HG02840 (cell line): Measurements from ENCODE around the gene TEC.
"Not testable (repeated sequence)": the region's sequence is repeated elsewhere in the genome, so short reads cannot be mapped to it uniquely, and the experiment has no call there.

ENCODE experiments used
- ATAC-seq: cut with Tn5 transposase; IDR thresholded peaks from one replicate; pipeline ENCODE4 v1.9.1; 2021; ENCODE audit warnings: mild to moderate bottlenecking, moderate library complexity, moderate number of reproducible peaks; ENCODE audit not compliant: unreplicated experiment, low FRiP score

Gene TEC

DNA sequence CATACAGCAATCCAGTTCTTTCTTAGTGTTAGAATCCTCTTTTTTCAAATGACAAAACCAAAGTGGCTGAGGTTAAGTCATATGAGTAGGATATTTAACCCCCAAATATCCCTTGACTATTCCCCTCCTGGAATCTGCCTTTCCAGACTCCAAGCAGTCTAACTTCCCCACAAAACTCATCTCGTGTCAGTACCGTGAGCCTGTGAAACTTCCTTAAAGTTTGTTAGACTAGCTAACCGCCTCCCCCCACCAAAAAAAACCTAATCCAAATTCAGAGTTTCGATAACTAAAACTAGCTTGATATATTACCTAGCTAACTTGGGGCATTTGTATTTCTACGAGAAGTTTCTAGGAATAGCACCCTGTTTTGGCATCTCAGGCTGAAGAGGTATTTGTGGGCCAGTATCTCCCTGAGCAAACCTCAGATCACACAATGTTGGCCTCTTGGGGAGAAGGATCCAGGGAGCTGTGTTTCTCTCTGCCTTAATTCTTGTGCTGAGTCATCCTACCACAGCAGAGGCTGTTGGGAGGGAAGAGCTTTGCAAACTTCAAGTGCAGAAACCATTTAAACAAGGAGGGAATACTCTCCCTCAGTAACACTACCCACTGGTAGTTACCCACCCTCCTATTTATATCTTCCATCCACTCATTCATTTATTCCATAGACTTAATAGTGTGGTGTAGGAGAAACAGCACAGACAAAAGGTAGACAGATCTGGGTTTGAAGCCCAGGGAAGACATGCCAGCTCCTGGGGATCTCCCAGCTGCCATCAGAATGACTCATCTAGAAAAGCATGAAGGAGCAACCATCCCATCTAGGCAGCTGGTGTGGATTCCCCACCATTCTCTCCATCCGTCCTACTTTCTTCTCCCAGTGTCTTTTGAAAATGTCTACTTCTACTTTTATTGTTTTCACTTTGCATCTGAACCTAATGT lies 96.3 kb downstream of the TEC start:
- peak; percentile 60 for ATAC-seq

- ATAC-seq = no peak
These were observed 97.0 kb downstream of the TEC start for GRCh38 chr4:48172651-48173050.

DNA sequence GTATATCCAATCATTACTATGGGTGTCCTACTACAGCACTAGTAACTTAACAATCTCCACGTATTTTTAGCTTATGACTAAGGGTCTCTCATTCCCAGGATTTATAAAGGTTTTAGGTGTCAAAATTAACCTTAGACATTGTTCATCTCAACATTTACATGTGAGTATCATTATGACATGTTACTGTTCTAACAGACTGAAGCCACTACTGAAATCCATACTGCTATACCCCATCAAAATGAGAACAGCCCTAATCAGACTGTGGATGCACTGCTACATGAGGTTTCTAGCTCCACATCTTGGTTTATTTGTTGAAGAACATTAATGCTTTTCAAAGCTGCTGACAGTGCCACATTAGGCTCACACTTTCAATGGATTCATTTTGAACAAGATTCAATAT lies 100.0 kb downstream of the TEC start:
- no peak for ATAC-seq

- no peak for ATAC-seq
These were observed 101.9 kb downstream of the TEC start for GRCh38 chr4:48167538-48168263.

- ATAC-seq = not testable (repeated sequence)
These were observed 105.1 kb downstream of the TEC start for GRCh38 chr4:48164561-48164960.

DNA sequence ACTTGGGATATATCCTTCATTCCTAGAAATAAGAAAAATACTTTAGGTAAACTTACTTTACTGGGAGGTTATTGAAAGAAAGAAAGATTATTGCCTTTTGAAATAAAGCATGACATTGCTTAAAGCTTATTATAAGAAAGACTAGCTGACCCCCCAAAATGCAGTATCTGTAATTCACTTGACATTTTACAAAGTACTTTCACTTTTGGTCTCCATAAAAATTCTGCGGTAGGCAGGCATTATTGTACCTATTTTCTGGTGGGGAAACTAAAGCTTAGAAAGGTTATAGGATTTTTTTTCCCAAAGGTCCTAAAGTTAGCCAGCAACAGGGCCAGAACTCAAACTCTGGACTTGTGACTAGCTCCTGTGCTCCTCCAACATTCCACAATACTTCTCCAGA lies 105.9 kb downstream of the TEC start:
- no peak for ATAC-seq

GRCh38 chr4:48162162-48162561 lies 107.5 kb downstream of the TEC start:
- ATAC-seq = no peak

DNA sequence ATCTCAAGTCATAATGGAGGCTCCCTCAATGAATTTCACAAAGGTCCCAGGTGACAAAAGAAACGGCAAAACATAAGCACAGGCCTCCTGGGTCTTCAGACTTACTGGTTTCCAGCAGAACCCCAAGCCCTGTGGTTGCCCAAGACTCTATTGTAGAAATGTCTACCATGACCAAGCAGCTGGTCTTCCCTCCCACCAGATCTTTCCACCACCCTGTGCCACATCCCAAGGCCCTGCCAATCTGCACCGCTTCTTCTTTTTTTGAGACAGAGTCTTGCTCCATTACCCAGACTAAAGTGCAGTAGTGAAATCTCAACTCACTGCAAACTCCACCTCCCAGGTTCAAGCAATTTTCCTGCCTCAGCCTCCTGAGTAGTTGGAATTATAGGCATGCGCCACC lies 112.4 kb downstream of the TEC start:
- no peak for ATAC-seq

GRCh38 chr4:48156423-48156822 lies 113.2 kb downstream of the TEC start:
- no peak for ATAC-seq

GRCh38 chr4:48153791-48154550 lies 115.7 kb downstream of the TEC start:
- ATAC-seq = peak; percentile 71

DNA sequence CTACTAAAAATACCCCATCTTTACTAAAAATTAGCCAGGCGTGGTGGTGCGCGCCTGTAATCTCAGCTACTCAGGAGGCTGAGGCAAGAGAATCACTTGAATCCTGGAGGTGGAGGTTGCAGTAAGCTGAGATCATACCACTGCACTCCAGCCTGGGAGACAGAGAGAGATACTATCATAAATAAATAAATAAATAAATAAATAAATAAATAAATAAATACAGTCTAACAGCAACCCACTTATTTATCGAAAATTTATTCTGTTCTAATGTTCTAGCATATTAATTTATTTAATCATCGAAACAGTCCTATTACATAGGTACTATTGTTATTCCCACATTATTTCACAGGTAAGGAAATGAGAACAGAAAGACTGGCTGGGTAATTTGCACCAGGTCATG lies 117.4 kb downstream of the TEC start:
- no peak for ATAC-seq

DNA sequence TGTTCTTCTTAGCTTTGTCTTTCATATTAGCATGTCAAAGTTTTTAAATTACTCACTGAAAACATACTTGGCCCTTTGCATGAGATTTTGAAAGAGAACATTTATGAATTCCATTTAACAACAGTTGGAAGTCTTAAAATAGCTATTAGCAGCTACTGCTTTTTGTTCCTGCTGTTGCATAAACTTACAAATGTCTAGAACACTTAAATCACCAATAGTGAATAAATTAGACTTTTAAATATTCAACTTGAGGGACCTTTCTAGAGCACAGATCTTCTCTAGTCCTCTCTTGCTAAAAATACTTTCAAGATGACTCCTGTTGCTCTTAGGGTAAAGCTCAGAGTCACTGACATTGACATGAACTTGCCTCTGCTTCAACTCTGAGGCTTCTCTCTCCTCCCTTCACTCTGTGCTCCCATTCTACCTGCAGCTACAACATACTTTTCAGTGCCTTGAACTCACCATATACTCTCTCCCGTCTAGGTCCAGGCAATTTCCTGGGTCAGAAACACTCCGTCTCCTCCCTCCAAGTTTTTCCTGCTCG lies 119.7 kb downstream of the TEC start:
- no peak for ATAC-seq

DNA sequence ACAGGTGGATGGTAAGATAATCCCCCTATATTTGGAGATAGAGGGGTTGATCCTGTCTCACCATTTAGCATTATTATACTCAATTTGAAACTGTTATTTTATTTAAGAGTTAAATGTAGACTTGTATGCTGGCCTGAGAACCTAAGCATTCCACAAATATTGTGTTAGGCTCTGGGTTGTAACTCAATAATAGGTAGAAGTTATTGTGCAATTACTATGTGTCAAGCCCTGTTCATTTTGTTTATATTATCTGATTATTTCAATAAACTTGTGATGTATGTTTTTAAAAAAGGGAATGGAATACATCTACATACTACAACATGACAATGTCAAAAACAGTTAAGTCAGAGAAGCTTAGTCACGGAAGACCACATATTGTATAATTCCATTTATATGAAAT lies 122.0 kb downstream of the TEC start:
- ATAC-seq = no peak

DNA sequence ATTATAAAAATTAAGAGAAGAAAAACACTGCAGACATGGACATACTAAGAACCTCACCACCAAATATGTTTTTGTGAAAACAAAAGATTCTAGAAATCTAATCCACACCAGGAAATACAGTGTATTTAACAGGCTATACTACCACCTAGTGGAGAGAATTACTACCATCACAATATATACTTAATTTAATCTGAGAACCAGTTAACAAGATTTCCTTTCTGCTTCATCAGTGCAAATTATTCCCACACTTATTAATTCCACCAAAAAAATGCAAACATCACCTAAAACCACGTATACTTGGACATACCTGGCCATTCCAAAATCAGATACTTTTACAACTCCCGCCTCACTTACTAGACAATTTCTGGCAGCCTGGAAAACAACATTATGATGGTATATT lies 128.6 kb downstream of the TEC start:
- no peak for ATAC-seq

DNA sequence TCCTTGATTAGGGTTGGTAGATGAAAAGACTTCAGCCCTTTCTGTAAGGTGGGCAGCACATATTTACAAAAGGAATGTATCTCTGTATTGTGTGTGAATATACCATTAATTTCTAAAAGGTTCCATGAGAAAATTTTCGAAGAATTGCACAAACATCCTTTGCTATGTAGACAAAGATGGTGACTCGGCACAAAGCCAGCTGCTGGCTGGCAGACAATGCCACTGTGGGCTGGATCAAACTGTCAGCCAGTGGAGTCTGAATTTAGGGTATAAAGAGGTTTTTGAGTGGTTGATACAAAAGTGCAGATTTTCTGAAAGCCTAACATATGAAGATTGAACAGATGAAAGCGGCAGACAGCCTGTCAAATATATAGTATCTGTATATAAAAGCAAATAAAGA lies 129.9 kb downstream of the TEC start:
- no peak for ATAC-seq

GRCh38 chr4:48138936-48139335 lies 130.7 kb downstream of the TEC start:
- ATAC-seq = peak; percentile 81

GRCh38 chr4:48138511-48138910 lies 131.1 kb downstream of the TEC start:
- no peak for ATAC-seq

GRCh38 chr4:48137846-48138245 lies 131.8 kb downstream of the TEC start:
- no peak for ATAC-seq

DNA sequence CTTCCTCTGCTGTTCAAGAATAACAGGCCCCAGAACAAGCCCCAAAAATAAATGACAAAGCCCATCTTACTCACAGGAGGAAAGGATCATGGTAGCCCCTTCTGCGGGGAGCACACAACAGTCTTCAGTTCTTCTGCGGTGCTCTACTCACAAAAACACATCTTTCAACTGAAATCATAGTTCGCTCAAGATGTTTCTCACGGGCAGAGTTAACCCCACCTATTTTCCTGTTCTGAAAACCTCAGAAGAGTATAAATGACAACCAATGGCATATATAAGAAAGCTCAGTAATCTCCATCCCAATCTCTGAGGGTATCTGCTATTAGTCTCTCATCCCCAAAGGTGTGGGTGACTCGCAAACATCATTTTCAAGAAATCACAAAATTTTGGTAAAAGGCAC lies 135.6 kb downstream of the TEC start, which contains the start of gene TXK:
TSS of gene TXK (minus strand) at position 170 of the 400 bp plus-strand sequence. CDS start at position 90, 80 bp downstream.
- no peak for ATAC-seq

DNA sequence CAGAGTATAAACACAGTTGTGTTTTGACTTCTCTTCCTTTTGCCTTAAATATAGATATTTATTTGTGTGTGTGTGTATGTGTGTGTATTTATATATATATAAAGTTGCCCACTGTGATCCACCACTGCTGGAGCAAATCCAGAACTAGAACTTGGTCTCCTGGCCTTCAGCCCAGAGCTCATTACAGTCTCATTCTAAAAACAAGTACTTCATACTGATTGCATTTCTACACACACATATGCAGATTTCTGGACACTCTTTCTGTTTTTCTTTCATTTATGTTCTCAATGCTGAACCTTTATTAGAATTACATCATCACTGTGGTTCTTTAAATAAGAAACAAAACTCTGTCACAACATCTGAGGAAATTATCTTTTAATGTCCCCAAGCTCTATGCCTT lies 136.0 kb downstream of the TEC start:
- no peak for ATAC-seq

GRCh38 chr4:48131736-48132135 lies 137.9 kb downstream of the TEC start:
- ATAC-seq = no peak
